Measurements from ENCODE around the gene LTBP1. TPM values are rescaled to one million over a fixed set of nuclear protein-coding genes. Genes with fewer than 3 reads are reported as not detected.
"Not testable (repeated sequence)": the region's sequence is repeated elsewhere in the genome, so short reads cannot be mapped to it uniquely, and the experiment has no call there.

LTBP1 gene
- total RNA-seq, 1 donor from 2014 or later = 48.4 TPM

DNA sequence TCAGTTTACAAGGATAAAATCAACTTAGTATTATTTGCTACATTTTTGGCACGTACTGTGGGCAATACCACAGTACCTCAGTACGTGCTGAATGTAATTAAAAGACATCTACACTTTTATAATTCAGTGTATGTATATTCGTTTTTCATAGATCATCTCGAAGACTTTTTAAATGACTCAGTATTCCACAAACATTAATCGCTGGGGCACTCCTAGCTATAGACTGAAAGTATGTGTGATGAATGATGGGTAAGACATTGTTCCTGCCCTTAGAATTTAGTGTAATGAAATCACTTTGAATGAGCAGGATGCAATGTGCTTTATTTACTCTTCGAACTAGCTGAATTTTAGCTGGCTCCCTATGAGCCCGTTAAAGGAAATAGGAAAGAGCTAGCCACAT lies 284.1 kb downstream of the LTBP1 start:
- Histone ChIP-seq H3K36me3 (no peaks in the 10 kb centered on the region), H3K4me1 (peaks cover 8% of the 10 kb centered on the region), H3K9me3 (no peaks in the 10 kb centered on the region), H3K27ac (no peak overlapping the region), H3K4me3 (no peak overlapping the region), H3K27me3 (no peaks in the 10 kb centered on the region)
- no peak for TF ChIP-seq POLR2AphosphoS5 (IDR thresholded peaks at IDR 0.05; ENCODE audit: insufficient read depth in 1 of 2, low read depth in 1 of 2)
- TF ChIP-seq POLR2A (IDR thresholded peaks at IDR 0.05) = no peak
- TF ChIP-seq, protein P1, sequence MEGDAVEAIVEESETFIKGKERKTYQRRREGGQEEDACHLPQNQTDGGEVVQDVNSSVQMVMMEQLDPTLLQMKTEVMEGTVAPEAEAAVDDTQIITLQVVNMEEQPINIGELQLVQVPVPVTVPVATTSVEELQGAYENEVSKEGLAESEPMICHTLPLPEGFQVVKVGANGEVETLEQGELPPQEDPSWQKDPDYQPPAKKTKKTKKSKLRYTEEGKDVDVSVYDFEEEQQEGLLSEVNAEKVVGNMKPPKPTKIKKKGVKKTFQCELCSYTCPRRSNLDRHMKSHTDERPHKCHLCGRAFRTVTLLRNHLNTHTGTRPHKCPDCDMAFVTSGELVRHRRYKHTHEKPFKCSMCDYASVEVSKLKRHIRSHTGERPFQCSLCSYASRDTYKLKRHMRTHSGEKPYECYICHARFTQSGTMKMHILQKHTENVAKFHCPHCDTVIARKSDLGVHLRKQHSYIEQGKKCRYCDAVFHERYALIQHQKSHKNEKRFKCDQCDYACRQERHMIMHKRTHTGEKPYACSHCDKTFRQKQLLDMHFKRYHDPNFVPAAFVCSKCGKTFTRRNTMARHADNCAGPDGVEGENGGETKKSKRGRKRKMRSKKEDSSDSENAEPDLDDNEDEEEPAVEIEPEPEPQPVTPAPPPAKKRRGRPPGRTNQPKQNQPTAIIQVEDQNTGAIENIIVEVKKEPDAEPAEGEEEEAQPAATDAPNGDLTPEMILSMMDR (IDR thresholded peaks at IDR 0.05) = no peak
- intact Hi-C loops (cut with DNase I) = no loop called here
- DNase-seq (ENCODE audit: extremely low spot score in 2 of 2) = no peak

DNA sequence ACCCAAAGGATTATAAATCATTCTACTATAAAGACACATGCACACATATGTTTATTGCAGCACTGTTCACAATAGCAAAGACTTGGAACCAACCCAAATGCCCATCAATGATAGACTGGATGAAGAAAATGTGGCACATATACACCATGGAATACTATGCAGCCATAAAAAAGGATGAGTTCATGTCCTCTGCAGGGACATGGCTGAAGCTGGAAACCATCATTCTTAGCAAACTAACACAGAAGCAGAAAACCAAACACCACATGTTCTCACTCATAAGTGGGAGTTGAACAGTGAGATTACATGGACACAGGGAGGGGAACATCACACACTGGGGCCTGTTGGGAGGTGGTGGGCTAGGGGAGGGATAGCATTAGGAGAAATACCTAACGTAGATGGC lies 288.8 kb downstream of the LTBP1 start:
- H3K4me3 ChIP-seq; H3K27ac ChIP-seq; H3K4me1 ChIP-seq; DNase-seq (ENCODE audit: extremely low spot score in 2 of 2); H3K36me3 ChIP-seq; H3K9me3 ChIP-seq; intact Hi-C loops (cut with DNase I); H3K27me3 ChIP-seq: not testable (repeated sequence)

DNA sequence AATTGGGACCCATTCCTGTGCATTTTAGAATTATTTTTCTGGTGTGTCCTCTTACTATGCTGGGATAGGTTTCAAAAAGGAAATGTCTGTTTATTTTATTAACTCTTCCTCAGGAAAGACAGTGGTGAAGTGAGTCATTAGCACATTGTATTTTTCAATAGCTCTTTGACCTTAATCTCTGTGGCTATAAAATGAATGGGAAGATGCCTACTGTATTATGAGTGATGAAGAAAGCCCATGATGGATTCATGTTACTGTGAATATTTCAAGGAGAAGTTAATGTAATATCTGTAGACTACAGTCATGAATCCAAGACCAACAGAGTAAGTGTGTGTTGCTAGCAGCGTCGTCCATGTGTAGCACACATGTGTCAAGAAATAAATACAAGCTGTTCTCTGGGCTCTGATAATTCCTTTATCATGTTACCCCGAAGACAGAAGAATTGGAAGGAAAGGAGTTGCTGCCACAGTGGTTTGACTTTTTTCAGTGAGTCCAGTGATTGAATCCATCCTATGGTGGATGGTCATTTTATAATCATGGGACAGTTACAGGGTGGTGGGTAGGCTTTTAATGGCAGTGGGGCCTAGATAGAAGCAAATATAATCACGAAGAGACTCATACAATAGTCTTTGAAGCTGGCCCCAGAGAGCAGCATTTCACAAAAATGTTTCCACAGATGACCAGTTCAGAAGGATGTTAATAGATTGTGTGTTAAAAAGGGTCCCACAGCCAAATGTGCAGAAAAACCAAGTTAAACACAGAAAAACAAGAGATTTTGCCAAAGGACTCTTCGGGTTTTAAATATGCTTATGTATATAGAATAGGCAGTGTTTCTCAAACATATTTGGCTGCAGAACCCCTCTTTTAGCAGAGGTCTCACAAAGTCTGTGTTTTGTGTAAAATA lies 290.0 kb downstream of the LTBP1 start:
- intact Hi-C loops (cut with DNase I) = no loop called here
- H3K9me3 ChIP-seq = no peaks in the 10 kb centered on the region
- DNase-seq (ENCODE audit: extremely low spot score in 2 of 2) = no peak
- no peaks in the 10 kb centered on the region for H3K4me1 ChIP-seq
- H3K27ac ChIP-seq = no peak overlapping the region
- no peaks in the 10 kb centered on the region for H3K27me3 ChIP-seq
- TF ChIP-seq, protein P1 (IDR thresholded peaks at IDR 0.05) = no peak
- TF ChIP-seq POLR2A (IDR thresholded peaks at IDR 0.05) (no peak), POLR2AphosphoS5 (IDR thresholded peaks at IDR 0.05; ENCODE audit: insufficient read depth in 1 of 2, low read depth in 1 of 2) (no peak)
- H3K36me3 ChIP-seq = no peaks in the 10 kb centered on the region
- H3K4me3 ChIP-seq = no peak overlapping the region

DNA sequence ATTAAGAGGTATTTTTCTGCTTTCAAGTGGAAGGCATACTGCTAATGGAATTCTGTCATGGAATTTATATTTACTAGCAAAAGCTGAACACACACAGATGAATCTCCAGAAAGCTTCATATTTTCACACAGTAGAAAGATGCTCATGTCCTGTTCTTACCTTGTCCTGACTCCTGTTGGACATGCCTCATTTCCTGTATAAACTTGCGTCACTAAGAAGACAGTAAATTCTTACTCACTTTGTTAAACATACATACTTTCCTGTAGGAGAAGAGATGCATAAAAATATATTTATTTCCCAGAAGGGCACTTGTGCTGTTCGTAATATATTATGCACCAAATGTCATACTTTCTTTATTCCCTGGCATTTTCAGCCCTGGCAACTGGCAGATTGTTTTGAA lies 291.4 kb downstream of the LTBP1 start:
- intact Hi-C loops (cut with DNase I) = no loop called here
- H3K27ac ChIP-seq = no peak overlapping the region
- no peaks in the 10 kb centered on the region for H3K27me3 ChIP-seq
- no peak for DNase-seq (ENCODE audit: extremely low spot score in 2 of 2)
- H3K36me3 ChIP-seq = no peaks in the 10 kb centered on the region
- no peaks in the 10 kb centered on the region for H3K4me1 ChIP-seq
- TF ChIP-seq POLR2AphosphoS5 (IDR thresholded peaks at IDR 0.05; ENCODE audit: insufficient read depth in 1 of 2, low read depth in 1 of 2) (no peak), POLR2A (IDR thresholded peaks at IDR 0.05) (no peak)
- TF ChIP-seq, protein P1 (IDR thresholded peaks at IDR 0.05) = no peak
- no peak overlapping the region for H3K4me3 ChIP-seq
- H3K9me3 ChIP-seq = no peaks in the 10 kb centered on the region

DNA sequence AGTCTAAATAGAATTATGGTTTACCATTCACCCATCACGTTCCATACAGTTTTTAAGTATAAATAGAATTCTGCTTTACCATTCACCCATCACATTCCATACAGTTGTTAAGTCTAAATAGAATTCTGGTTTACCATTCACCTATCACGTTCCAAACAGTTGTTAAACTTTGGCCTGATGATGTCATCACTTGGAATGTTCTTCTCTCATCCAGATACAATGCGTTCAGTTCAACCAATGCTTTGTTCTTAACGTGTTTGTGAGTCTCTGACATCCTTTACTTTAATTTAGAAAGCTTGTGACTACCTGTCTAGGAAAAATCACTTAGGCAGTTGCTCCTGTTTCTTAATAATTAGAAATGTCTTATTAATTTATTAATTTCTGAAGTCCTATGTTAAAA lies 293.4 kb downstream of the LTBP1 start:
- no peaks in the 10 kb centered on the region for H3K27me3 ChIP-seq
- peaks cover 9% of the 10 kb centered on the region for H3K4me1 ChIP-seq
- intact Hi-C loops (cut with DNase I) = no loop called here
- no peak overlapping the region for H3K27ac ChIP-seq
- no peaks in the 10 kb centered on the region for H3K9me3 ChIP-seq
- H3K4me3 ChIP-seq = no peak overlapping the region
- no peak for DNase-seq (ENCODE audit: extremely low spot score in 2 of 2)
- H3K36me3 ChIP-seq = no peaks in the 10 kb centered on the region
- TF ChIP-seq POLR2A (IDR thresholded peaks at IDR 0.05) = no peak

DNA sequence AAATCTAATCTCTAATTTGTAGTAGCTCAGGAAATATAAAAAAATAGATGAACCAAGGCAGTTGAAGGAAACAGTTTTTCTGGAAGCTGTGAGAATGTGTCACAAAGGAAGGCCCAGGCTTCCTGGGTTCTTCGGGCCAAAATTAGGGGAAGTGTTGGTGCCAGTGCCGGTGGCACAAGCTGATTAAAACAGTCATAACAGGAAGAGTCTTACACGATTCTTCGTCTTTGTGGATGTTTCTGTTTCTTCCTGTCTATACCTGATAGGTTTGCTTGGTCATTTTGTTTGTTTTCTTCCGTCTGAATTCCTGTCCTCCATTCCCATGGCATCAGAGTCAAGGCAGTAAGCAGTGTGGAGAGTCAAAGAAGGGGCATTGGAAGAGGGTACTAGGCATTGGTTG lies 294.3 kb downstream of the LTBP1 start:
- Histone ChIP-seq H3K27me3 (no peaks in the 10 kb centered on the region), H3K4me3 (no peak overlapping the region), H3K4me1 (peaks cover 9% of the 10 kb centered on the region), H3K27ac (no peak overlapping the region), H3K9me3 (no peaks in the 10 kb centered on the region), H3K36me3 (no peaks in the 10 kb centered on the region)
- no peak for DNase-seq (ENCODE audit: extremely low spot score in 2 of 2)
- intact Hi-C loops (cut with DNase I) = no loop called here
- TF ChIP-seq, protein P1 (IDR thresholded peaks at IDR 0.05) = no peak
- TF ChIP-seq POLR2A (IDR thresholded peaks at IDR 0.05) = no peak
- TF ChIP-seq POLR2AphosphoS5 (IDR thresholded peaks at IDR 0.05; ENCODE audit: insufficient read depth in 1 of 2, low read depth in 1 of 2) = no peak

Measured in vagina (tissue), 2 donors.